Body of pancreas (tissue), 4 donors: ENCODE data around the gene ALS2CL. TPM values are rescaled to one million over a fixed set of nuclear protein-coding genes. Genes with fewer than 3 reads are reported as not detected.

Source experiments
- ATAC-seq: fragments of 150-250 bp; one replicate; pipeline ENCODE4 v1.9.1; 2016
- DNase-seq, 4 donors: peaks; one replicate each; pipeline ENCODE4 v3.0.0-alpha.2; 2019
- H3K27ac ChIP-seq, 4 donors: fragments of 200-600 bp; sonication (generic); 1 replicate in 3 of 4; 2 replicates in 1 of 4; pipeline versions ENCODE4 v1.5.1 to v1.6.1; 2016 to 2019; ENCODE audit warnings: mild to moderate bottlenecking in 1 of 4, mixed read lengths in 1 of 4, moderate library complexity in 1 of 4
- H3K27me3 ChIP-seq, 2 donors: fragments of 200-600 bp; sonication (generic); one replicate each; pipeline ENCODE4 v1.6.0; 2016; ENCODE audit warnings: mild to moderate bottlenecking in 1 of 2
- H3K36me3 ChIP-seq, 2 donors: fragments of 200-600 bp; sonication (generic); replicated peaks in 1 of 2; 2 replicates each; pipeline ENCODE4 v1.5.1; 2016; ENCODE audit warnings: low read depth in 2 of 2; ENCODE audit not compliant: insufficient read depth in 1 of 2
- H3K4me1 ChIP-seq: fragments of 200-600 bp; sonication (generic); one replicate; pipeline ENCODE4 v1.6.0; 2016
- H3K4me3 ChIP-seq, 2 donors: fragments of 200-600 bp; sonication (generic); 1 replicate in 1 of 2; 2 replicates in 1 of 2; pipeline ENCODE4 v1.5.1; 2016 to 2019
- H3K9me3 ChIP-seq, 3 donors: fragments of 200-600 bp; sonication (generic); 1 replicate in 2 of 3; 2 replicates in 1 of 3; pipeline ENCODE4 v1.5.1; 2016
- CTCF ChIP-seq, 7 experiments: fragments of 450-650 bp in 4 of 7; fragments of 200-600 bp in 3 of 7; sonication (generic) in 3 of 7; IDR thresholded peaks; one replicate each; pipeline ENCODE4 v1.5.1; 2016 to 2019; ENCODE audit warnings: antibody characterized with exemption in 7 of 7
- POLR2A ChIP-seq, 3 donors: fragments of 450-650 bp; IDR thresholded peaks; one replicate each; pipeline ENCODE4 v1.6.1; 2016; ENCODE audit warnings: antibody characterized with exemption in 3 of 3, mild to moderate bottlenecking in 2 of 3
- WGBS, 2 donors: methylation state at CpG; one replicate each; pipeline ENCODE4 v1.1.5; 2017; 5-methylcytosine and 5-hydroxymethylcytosine counted together
- intact Hi-C: fragments of 100-400 bp; cut with DNase I; formaldehyde crosslinking; loops from one replicate; pipeline ENCODE4 v1.15.1; 2023
- total RNA-seq, 2 donors: library from RNA; depleted of rRNA; stranded (reverse); fragments of >200 nt; gene quantifications; one replicate each; pipeline ENCODE4 v1.1.0, GENCODE V29; 2016

Gene ALS2CL
- total RNA-seq, 2 donors from 2014 or later, result 30.3 to 48.5 TPM

- Histone ChIP-seq H3K4me3 (no peak overlapping the region), H3K9me3 (no peaks in the 10 kb centered on the region), H3K27me3 (no peaks in the 10 kb centered on the region), H3K36me3 (no peaks in the 10 kb centered on the region), H3K4me1 (peaks cover 12% of the 10 kb centered on the region), H3K27ac (no peak overlapping the region)
- intact Hi-C loops, result loop anchor here (5.0 kb wide), 1 partner anchor 294 kb away; no protein-coding TSS in a partner anchor
- TF ChIP-seq POLR2A (IDR thresholded peaks at IDR 0.05) (no peak), CTCF (IDR thresholded peaks at IDR 0.05) (no peak)
- 50 to 78% methylated on average over 2 to 4 of the region's 4 CpGs for WGBS, 2 donors
- DNase-seq (no peak), ATAC-seq (no peak)
These were observed 9.6 kb upstream of the ALS2CL start for GRCh38 chr3:46703013-46703520.

DNA sequence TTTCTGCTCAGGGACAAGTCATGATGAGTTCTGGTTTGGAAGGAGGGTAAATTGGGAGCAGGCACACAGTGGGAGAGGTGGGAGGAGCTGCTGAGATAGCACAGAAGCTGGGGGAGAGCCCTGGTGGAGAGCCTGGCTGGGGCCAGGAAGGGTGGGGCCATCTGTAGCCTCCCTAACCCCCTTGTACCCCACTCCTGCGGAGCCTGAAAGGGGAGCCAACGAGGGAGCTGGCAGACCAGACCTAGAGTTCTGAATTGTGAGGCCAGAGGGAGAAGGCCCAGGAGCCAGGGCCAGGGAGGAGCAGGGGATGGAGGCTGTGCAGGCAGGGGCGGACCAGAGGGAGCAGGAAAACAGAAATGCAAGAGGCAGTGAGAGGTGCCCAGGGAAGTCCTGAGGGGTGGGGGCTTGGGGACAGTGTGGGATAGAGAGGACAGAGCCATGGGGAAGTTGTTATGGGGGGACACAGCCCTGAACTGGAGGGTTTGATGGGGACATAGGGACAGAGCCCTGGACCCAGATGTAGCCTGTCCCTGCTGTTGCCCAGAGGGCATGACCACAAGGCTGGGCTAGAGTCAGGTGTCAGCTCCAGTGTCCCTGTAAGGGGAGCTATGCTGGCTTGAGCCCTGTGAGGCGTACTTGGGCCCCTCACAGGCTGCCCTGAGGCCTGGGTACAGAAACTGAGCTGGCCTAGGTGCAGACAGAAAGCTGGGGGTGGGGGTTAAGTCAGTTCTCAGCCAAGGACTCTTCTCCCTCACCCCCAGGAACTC, 8.9 kb upstream of the ALS2CL start:
- H3K27ac ChIP-seq, result no peak overlapping the region
- H3K4me3 ChIP-seq, result no peak overlapping the region
- TF ChIP-seq CTCF (IDR thresholded peaks at IDR 0.05) (no peak), POLR2A (IDR thresholded peaks at IDR 0.05) (no peak)
- H3K4me1 ChIP-seq, result peaks cover 12% of the 10 kb centered on the region
- intact Hi-C loops, result loop anchor here (5.0 kb wide), 1 partner anchor 295 kb away; no protein-coding TSS in a partner anchor
- ATAC-seq, result no peak
- H3K9me3 ChIP-seq, result no peaks in the 10 kb centered on the region
- H3K36me3 ChIP-seq, result no peaks in the 10 kb centered on the region
- H3K27me3 ChIP-seq, result no peaks in the 10 kb centered on the region
- WGBS, 2 donors, result 65 to 86% methylated on average over 4 of the region's 4 CpGs
- no peak for DNase-seq

DNA sequence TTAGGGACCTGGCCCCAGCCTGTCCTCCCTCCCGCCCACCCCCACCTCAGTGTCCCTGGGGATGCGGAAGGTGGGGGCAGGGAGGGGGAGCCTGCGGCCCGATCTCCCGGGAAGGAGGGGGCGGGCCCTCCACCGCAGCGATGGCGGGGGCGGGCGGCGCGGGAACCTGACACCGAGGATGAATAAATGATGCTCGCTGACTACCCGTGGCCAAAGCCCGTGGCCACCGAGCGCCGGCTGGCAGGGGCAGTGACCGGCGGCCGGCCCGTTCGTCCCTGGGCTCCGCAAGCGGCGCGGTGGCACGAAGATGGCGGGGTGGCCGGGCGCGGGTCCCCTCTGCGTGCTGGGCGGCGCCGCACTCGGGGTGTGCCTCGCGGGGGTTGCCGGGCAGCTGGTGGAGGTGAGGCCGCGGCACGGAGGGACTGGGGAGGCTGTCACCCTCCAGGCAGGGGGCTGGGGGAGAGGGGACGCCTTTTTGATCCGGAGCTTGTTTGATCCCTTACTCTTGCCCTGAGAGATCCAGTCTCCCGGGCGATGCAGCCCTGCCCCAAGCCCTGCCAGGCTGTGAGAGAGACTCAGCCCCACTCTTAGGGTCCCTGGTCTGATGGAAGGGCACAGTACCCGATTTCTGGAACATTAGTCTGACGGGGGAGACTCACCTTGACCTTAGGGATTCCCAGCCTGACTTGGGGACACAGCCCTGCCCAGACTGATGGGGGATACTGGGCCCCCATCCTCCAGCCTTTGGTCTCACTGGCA, 7.9 kb upstream of the ALS2CL start, which contains the start of gene TMIE:
TMIE (plus strand) TSS at position 212 of the 759 bp plus-strand sequence; CDS start at position 308, 96 bp downstream.
- H3K4me1 ChIP-seq, result peaks cover 17% of the 10 kb centered on the region
- WGBS, 2 donors, result 7 to 20% methylated on average over 5 to 42 of the region's 51 CpGs
- H3K9me3 ChIP-seq, result no peaks in the 10 kb centered on the region
- H3K27me3 ChIP-seq, result no peaks in the 10 kb centered on the region
- no peak for DNase-seq
- ATAC-seq, result no peak
- no peak within 1 kb of the TSS for H3K4me3 ChIP-seq
- H3K27ac ChIP-seq, result no peak within 1 kb of the TSS
- intact Hi-C loops, result loop anchor here (5.0 kb wide), 1 partner anchor 296 kb away; no protein-coding TSS in a partner anchor
- H3K36me3 ChIP-seq, result no peaks in the 10 kb centered on the region
- no peak for TF ChIP-seq CTCF (IDR thresholded peaks at IDR 0.05)

DNA sequence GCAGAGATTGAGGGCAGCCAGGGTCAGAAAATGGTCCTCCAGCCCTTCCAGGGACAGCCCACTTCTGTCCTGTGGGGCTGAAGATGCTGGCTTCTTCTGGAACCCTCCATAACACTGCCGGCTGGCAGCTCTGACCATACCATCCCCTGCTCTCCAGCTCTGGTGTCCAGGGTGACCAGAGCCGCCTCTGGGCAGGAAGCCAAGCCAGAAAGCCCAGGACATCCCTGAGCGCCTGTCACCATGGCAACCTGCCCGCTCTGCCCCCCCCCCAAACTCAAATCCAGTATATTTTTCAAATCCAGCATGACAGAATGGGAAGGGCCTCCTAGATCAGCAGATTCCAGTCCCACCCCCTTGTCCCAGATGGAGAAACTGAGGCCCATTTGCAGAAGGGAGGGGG, 7.3 kb upstream of the ALS2CL start:
- Histone ChIP-seq H3K9me3 (no peaks in the 10 kb centered on the region), H3K4me3 (no peak overlapping the region), H3K36me3 (no peaks in the 10 kb centered on the region), H3K27me3 (no peaks in the 10 kb centered on the region), H3K27ac (no peak overlapping the region), H3K4me1 (peaks cover 23% of the 10 kb centered on the region)
- intact Hi-C loops, result loop anchor here (5.0 kb wide), 1 partner anchor 297 kb away; no protein-coding TSS in a partner anchor
- 22 to 50% methylated on average over 1 to 4 of the region's 4 CpGs for whole genome bisulfite sequencing, 2 donors
- no peak for TF ChIP-seq CTCF (IDR thresholded peaks at IDR 0.05)
- TF ChIP-seq POLR2A (IDR thresholded peaks at IDR 0.05), result no peak
- DNase-seq, result peak in 3 of 4 donors; percentile 51 to 66 (median 62)
- ATAC-seq, result no peak
